Activated B cell treated with CpG ODN at 0.5 μM for 24 hours (primary cell): ENCODE data around the gene PLEKHG4B. TPM values are rescaled to one million over a fixed set of nuclear protein-coding genes. Genes with fewer than 3 reads are reported as not detected.
"Not testable (repeated sequence)": the region's sequence is repeated elsewhere in the genome, so short reads cannot be mapped to it uniquely, and the experiment has no call there.

Source experiments
- ATAC-seq: fragments of 200-7000 bp; cut with Tn5 transposase; one replicate; pipeline ENCODE4 v1.10.0; 2021; ENCODE audit warnings: low read depth, mild to moderate bottlenecking, moderate library complexity
- CTCF ChIA-PET: fragments of 350-600 bp; sonication (Branson Sonifier 250); formaldehyde crosslinking; loops from one replicate; lab custom pipeline; 2021; ENCODE audit warnings: antibody characterized with exemption; lab: Charles Lee
- POLR2A ChIA-PET: fragments of 350-600 bp; sonication (Branson Sonifier 250); formaldehyde crosslinking; loops from one replicate; lab custom pipeline; 2021; ENCODE audit warnings: antibody characterized with exemption; lab: Charles Lee
- DNase-seq: peaks from one replicate; pipeline ENCODE4 v3.0.0; 2022
- H3K27ac Mint-ChIP-seq: one replicate; pipeline ENCODE4 v1.8.0; 2020; ENCODE audit warnings: mixed read lengths
- H3K27me3 Mint-ChIP-seq: one replicate; pipeline ENCODE4 v1.8.0; 2021; ENCODE audit warnings: mixed read lengths
- H3K36me3 Mint-ChIP-seq: one replicate; pipeline ENCODE4 v1.8.0; 2021; ENCODE audit warnings: low read depth, mixed read lengths
- H3K4me1 Mint-ChIP-seq: one replicate; pipeline ENCODE4 v1.8.0; 2021; ENCODE audit warnings: mixed read lengths
- H3K4me3 Mint-ChIP-seq: one replicate; pipeline ENCODE4 v1.8.0; 2020; ENCODE audit warnings: mild to moderate bottlenecking, mixed read lengths
- H3K9me3 Mint-ChIP-seq: one replicate; pipeline ENCODE4 v1.8.0; 2020; ENCODE audit warnings: mixed read lengths
- intact Hi-C: fragments of 100-400 bp; cut with micrococcal nuclease; formaldehyde crosslinking; loops from one replicate; pipeline ENCODE4 v1.15.1; 2024
- total RNA-seq: library from RNA; stranded (reverse); gene quantifications from 2 replicates; pipeline ENCODE4 v1.2.3, GENCODE V29; 2022
- TF ChIP-seq, protein P1 (sequence below): fragments of 200-600 bp; IDR thresholded peaks from one replicate; pipeline ENCODE4 v1.8.0; 2022; ENCODE audit warnings: antibody characterized with exemption, mild to moderate bottlenecking

The PLEKHG4B gene
- total RNA-seq, 1 donor from 2014 or later, result not detected

GRCh38 chr5:54876-55569 lies 36.9 kb upstream of the PLEKHG4B start:
- Mint-ChIP-seq H3K4me1 (peaks cover 1% of the 10 kb centered on the region), H3K36me3 (no peaks in the 10 kb centered on the region), H3K4me3 (no peak overlapping the region), H3K9me3 (peaks cover 6% of the 10 kb centered on the region), H3K27ac (no peak overlapping the region), H3K27me3 (peaks cover 40% of the 10 kb centered on the region)
- no peak for ATAC-seq
- DNase-seq, result no peak
- TF ChIP-seq, protein P1, sequence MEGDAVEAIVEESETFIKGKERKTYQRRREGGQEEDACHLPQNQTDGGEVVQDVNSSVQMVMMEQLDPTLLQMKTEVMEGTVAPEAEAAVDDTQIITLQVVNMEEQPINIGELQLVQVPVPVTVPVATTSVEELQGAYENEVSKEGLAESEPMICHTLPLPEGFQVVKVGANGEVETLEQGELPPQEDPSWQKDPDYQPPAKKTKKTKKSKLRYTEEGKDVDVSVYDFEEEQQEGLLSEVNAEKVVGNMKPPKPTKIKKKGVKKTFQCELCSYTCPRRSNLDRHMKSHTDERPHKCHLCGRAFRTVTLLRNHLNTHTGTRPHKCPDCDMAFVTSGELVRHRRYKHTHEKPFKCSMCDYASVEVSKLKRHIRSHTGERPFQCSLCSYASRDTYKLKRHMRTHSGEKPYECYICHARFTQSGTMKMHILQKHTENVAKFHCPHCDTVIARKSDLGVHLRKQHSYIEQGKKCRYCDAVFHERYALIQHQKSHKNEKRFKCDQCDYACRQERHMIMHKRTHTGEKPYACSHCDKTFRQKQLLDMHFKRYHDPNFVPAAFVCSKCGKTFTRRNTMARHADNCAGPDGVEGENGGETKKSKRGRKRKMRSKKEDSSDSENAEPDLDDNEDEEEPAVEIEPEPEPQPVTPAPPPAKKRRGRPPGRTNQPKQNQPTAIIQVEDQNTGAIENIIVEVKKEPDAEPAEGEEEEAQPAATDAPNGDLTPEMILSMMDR, result no peak
- CTCF ChIA-PET, result no interaction called here
- POLR2A ChIA-PET, result no interaction called here
- intact Hi-C loops, result no loop called here

GRCh38 chr5:56561-57290 lies 35.2 kb upstream of the PLEKHG4B start:
- peaks cover 36% of the 10 kb centered on the region for H3K27me3 Mint-ChIP-seq
- H3K4me3 Mint-ChIP-seq, result no peak overlapping the region
- TF ChIP-seq, protein P1, result no peak
- ChIA-PET CTCF (no interaction called here), POLR2A (no interaction called here)
- DNase-seq (no peak), ATAC-seq (no peak)
- H3K4me1 Mint-ChIP-seq, result peaks cover 1% of the 10 kb centered on the region
- peaks cover 2% of the 10 kb centered on the region for H3K9me3 Mint-ChIP-seq
- H3K27ac Mint-ChIP-seq, result no peak overlapping the region
- intact Hi-C loops, result no loop called here
- no peaks in the 10 kb centered on the region for H3K36me3 Mint-ChIP-seq

DNA sequence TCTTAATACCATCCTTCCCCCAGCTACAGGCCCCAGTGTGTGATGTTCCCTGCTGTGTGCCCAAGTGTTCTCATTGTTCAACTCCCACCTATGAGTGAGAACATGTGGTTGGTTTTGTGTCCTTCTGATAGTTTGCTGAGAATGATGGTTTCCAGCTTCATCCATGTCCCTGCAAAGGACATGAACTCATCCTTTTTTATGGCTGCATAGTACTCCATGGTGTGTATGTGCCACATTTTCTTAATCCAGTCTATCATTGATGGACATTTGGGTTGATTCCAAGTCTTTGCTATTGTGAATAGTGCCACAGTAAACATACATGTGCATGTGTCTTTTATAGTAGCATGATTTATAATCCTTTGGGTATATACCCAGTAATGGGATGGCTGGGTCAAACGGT lies 31.7 kb upstream of the PLEKHG4B start:
- H3K27me3 Mint-ChIP-seq, result peaks cover 25% of the 10 kb centered on the region
- H3K27ac Mint-ChIP-seq, H3K4me3 Mint-ChIP-seq, POLR2A ChIA-PET, intact Hi-C loops, H3K4me1 Mint-ChIP-seq, CTCF ChIA-PET, H3K36me3 Mint-ChIP-seq, DNase-seq, H3K9me3 Mint-ChIP-seq, ATAC-seq: not testable (repeated sequence)

- ATAC-seq (no peak), DNase-seq (no peak)
- Mint-ChIP-seq H3K27me3 (peaks cover 18% of the 10 kb centered on the region), H3K4me1 (no peaks in the 10 kb centered on the region), H3K4me3 (no peak overlapping the region), H3K9me3 (no peaks in the 10 kb centered on the region), H3K36me3 (no peaks in the 10 kb centered on the region), H3K27ac (no peak overlapping the region)
- intact Hi-C loops, result no loop called here
- TF ChIP-seq, protein P1, result no peak
- CTCF ChIA-PET, result no interaction called here
- POLR2A ChIA-PET, result no interaction called here
Observed at GRCh38 chr5:70440-70839, 21.5 kb upstream of the PLEKHG4B start.

GRCh38 chr5:72316-73180 lies 19.4 kb upstream of the PLEKHG4B start:
- H3K4me3 Mint-ChIP-seq, DNase-seq, H3K9me3 Mint-ChIP-seq, ATAC-seq, H3K36me3 Mint-ChIP-seq, H3K27ac Mint-ChIP-seq, H3K4me1 Mint-ChIP-seq, CTCF ChIA-PET, intact Hi-C loops, H3K27me3 Mint-ChIP-seq, POLR2A ChIA-PET: not testable (repeated sequence)

GRCh38 chr5:73181-73447 lies 18.9 kb upstream of the PLEKHG4B start:
- H3K9me3 Mint-ChIP-seq, CTCF ChIA-PET, ATAC-seq, H3K27ac Mint-ChIP-seq, DNase-seq, POLR2A ChIA-PET, intact Hi-C loops, H3K36me3 Mint-ChIP-seq, H3K27me3 Mint-ChIP-seq, H3K4me3 Mint-ChIP-seq, H3K4me1 Mint-ChIP-seq: not testable (repeated sequence)
